Renal cortex interstitium (tissue), 11 donors: ENCODE measurements around the gene CA11. TPM values are rescaled to one million over a fixed set of nuclear protein-coding genes. Genes with fewer than 3 reads are reported as not detected.

ENCODE experiments used
- DNase-seq, 11 donors: peaks; one replicate each; pipeline ENCODE4 v3.0.0-alpha.2; 2013; ENCODE audit warnings: low read depth in 9 of 11, low spot score in 4 of 11; ENCODE audit errors: extremely low read depth in 1 of 11
- polyA plus RNA-seq, 3 donors: library from polyadenylated mRNA; unstranded; fragments of 120-200 nt; gene quantifications; one replicate each; pipeline ENCODE4 v1.2.1, GENCODE V29; 2013; ENCODE audit not compliant: insufficient read length in 3 of 3

Gene CA11
- polyA plus RNA-seq, 3 donors: 21.9 to 30.7 (median 29.2) TPM

DNA sequence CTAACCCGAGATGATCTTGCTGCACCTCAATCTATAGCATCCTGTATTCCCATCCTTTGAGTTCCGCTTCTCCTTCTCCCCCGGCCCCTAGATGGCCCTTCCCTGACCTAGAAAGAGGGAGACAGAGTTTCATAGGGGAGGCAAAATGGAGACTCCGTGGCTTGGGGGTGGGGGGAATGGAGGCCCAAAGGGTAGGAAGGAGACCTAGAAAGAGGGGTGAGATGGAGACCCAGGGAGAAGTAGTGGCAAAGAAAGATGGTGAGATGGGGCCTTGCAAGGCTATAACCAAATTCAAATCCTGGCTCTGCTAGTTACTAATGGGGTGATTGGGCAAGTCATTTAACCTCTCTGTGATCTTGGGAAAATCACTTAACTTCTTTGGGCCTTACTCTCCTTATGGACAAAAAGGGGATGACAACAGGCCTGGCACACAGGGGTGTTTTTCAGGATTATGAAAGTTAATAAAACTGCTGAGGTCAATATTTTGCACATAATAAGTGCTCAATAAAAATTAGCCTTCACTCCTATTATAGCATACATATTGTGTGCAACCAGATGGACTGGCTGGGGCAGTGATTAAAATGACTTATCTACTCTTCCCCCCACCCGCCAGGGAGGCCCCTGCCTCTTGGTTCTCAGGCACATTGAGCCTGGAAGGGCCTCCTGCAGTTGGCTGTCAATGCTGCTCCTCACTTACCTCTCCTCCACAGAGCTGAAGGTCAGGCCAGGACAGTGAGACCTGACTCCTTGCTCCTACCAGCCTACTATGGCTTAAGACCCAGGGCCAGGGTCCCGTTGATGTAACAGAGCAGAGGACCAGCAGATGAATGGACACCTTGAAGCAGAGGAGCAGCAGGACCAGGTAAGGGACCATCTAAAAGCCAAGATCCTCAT lies 26.0 kb downstream of the CA11 start:
- DNase-seq: no peak

DNA sequence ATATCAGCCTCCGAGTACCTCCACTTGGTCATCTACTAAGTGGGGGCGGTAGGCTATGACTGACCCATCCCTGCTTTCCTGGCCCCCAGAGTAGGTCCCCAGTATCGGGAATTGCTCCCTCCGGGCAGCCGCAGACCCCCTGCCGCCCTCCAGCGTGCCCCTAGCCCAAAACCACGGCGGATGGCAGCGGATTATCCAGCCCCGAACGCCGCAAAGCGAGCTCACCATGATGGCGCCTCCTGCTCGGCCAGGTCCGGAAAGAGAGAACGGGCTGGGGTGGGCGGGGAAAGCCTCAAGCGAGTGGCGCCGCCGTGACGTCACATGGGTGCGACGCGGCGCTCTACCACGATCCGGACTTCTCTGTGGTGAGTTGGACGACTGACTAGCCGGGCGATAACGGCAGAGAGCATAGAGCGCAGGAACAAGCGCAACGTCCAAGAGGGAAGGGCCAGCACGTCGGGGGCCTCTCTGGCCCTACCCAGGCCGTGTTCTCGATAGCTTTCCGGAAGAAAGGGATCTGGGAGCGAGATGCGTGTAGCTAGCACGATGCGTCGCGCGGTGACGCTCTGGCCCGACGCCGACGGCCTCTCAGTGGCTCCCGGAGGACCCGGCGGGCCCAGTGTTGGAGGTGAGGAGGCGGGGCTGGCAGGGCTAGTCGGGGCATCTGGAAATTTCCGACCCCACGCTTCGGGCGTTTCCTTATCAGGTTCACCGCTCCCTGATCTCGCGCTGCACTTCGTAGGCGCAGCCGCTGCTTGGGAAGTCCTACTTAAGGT lies 26.9 kb downstream of the CA11 start, which contains the start of the genes RPL18 and SPHK2:
TSS of gene RPL18 (minus strand) at position 263 of the 776 bp plus-strand sequence. CDS start at position 228, 35 bp downstream.
TSS of gene SPHK2 (plus strand) at position 591 of the 776 bp plus-strand sequence. CDS start 1,009 bp downstream, outside the sequence.
- DNase-seq: peak; percentile 95 to 99 (median 99)

DNA sequence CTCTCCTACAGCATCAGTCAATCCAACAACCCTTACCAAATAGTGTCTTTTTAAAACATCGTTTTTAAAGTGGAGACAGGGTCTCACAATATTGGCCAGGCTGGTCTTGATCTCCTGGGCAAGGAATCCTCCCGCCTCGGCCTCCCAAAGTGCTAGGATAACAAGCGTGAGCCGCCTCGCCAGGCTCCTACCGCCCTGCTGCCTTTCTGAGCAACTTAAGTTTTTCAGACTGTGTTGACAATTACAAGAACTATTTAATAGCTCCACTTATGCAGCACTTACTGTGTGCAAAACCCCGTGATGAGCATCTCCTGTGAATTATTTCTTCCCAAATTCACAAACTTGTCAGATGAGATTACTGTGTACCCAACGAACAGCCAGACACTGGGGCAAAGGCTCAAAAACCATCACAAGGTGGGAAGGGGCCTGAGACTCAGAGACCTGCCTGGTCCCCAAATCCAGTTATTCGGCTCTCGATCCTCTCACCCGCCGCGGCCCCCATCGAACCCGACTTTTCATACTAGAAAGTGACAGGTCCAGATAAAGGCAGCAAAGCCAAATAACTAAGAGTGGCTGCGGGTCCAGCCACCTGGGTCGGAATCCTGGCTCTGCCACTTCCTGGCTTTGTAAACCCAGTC lies 27.6 kb downstream of the CA11 start:
- DNase-seq: no peak

GRCh38 chr19:48617146-48617937 lies 28.6 kb downstream of the CA11 start:
- no peak for DNase-seq

GRCh38 chr19:48616491-48617056 lies 29.4 kb downstream of the CA11 start:
- DNase-seq: no peak

DNA sequence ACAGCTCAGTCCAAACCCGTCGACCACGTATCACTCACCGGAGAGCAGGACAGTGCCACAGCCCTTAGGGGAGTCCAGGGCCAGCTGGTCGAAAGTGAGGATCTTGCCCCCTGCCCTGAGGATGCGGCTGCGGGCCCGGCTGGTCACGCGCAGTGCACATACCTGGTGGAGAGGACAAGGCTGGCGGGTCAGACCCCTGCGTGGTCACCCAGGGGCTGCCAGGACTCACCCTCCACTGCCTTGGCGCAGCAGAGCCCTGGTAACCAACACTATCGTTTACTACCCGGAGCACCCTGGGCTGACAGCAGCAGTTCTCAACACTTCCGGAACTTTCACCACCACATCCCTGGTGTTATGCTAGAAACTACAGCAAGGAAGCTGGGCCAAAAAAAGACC lies 29.9 kb downstream of the CA11 start:
- no peak for DNase-seq

DNA sequence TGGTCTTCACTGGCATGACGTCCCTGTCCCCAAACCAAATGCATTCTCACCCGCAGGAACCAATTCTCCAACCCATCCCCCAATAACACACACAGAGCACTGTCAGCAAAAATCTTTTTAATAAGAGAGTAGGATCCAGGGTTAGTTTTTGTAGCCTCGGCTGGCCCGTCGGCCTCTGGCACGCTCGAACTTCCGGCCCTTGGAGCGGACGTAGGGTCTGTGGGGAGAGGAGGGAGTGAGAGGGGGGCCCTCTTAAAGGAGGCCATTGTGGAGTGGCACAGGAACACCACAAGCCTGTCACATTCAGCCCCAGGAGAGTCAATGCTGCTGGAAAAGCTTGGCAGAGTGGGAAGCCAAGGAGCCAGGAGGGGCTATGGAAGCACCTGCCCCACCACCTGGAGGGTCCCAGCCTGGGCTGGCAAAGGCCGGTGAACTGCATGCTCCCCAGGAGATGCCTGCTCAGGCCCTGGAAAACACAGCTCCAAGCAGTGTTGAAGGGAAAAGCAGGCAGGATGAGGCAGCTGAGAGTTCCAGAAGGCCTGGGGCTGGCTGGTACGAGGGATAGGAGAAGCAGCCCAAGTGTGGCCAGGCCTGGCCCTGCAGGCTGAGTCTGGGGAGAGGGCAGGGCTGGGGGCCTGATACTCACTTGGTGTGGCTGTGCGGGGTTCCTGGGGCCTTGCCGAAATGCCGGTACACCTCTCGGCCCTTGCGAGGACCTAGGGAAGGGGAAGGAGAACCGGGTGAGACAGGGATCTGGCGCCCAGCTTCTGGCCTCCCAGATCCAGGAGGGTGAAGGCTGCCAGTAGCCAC lies 30.6 kb downstream of the CA11 start:
- no peak for DNase-seq

GRCh38 chr19:48614436-48615230 lies 31.4 kb downstream of the CA11 start, which contains the start of gene FAM83E:
Gene FAM83E, minus strand, starts transcription at chr19:48615076. Its CDS starts 1,704 bp downstream, at chr19:48613372.
- DNase-seq: no peak

GRCh38 chr19:48613852-48614435 lies 32.0 kb downstream of the CA11 start:
- DNase-seq: no peak

GRCh38 chr19:48613024-48613851 lies 32.7 kb downstream of the CA11 start:
- no peak for DNase-seq

DNA sequence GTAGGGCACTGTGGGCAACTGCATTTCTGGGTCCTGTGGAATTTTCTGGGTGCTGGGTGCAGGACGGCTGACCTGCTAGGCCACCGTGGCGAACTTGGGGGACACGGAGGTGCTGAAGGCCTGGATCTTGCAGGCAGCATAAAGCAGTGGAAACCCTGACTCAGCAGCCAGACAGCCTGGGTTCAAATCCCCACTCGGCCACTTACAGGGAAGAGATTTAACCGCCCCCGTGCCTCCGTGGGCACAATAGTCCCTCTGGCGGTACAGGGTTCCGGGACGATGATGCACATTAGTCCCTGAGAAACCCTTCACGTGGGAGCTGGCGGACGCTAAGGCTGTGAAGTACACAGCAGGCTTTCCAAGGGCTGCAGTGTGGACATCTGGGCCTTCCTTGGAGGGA lies 34.1 kb downstream of the CA11 start:
- no peak for DNase-seq

GRCh38 chr19:48609571-48610108 lies 36.3 kb downstream of the CA11 start:
- no peak for DNase-seq

- DNase-seq: no peak
These were observed 37.2 kb downstream of the CA11 start for GRCh38 chr19:48608798-48609263.

DNA sequence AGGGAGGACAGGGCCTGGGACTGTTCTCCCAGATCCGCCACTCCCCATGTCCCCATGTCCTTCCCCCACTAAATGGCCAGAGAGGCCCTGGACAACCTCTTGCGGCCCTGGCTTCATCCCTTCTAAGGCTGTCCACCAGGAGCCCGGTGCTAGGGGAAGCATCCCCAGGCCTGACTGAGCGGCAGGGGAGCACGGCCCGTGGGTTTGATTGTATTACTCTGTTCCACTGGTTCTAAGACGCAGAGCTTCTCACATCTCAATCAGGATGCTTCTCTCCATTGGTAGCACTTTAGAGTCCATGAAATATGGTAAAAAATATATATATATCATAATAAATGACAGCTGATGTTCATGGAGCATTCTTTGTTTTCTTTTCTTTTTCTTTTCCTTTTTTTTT lies 38.6 kb downstream of the CA11 start:
- no peak for DNase-seq
